K562 (cell line): ENCODE results near the gene SH3TC2. TPM values are rescaled to one million over a fixed set of nuclear protein-coding genes. Genes with fewer than 3 reads are reported as not detected.

Experiments
- L3MBTL2 ChIP-seq: fragments of 450-650 bp; IDR thresholded peaks from 2 replicates; pipeline ENCODE4 v1.6.1; 2016; ENCODE audit warnings: mild to moderate bottlenecking, moderate library complexity
- polyA plus RNA-seq, 8 experiments: library from polyadenylated mRNA; depleted of rRNA in 4 of 8; stranded (reverse) in 5 of 8; unstranded in 3 of 8; fragments of >200 nt; fragmentation: Nextera tagmentation in 2 of 8; fragmentation: Illumina TruSeq in 1 of 8; extraction: Ambion mirVana in 2 of 8; extraction: Trizol in 1 of 8; gene quantifications; 2 replicates each; pipeline versions ENCODE4 v1.2.1 to v1.2.3, GENCODE V29; 2011 to 2014; ENCODE audit warnings: inconsistent platforms in 1 of 8, missing spikeins in 1 of 8
- total RNA-seq, 7 experiments: library from RNA; depleted of rRNA in 6 of 7; stranded (reverse); fragments of >200 nt in 6 of 7; fragmentation: Illumina TruSeq in 2 of 7; extraction: Trizol in 2 of 7; gene quantifications; 2 replicates each; pipeline versions ENCODE4 v1.2.1 to v1.2.3, GENCODE V29; 2011 to 2021; ENCODE audit warnings: low replicate concordance in 1 of 7
- TF ChIP-seq, protein P1 (sequence below): fragments of 450-650 bp; IDR thresholded peaks from 2 replicates; pipeline ENCODE4 v1.6.1; 2016; ENCODE audit warnings: mild to moderate bottlenecking, moderate library complexity

The SH3TC2 gene
- total and polyA plus RNA-seq, 9 of the 15 experiments (the other 6 are each of a cell fraction or from before 2014, with no cell fraction given): 0.03 to 0.80 (median 0.55) TPM; not detected in 1

DNA sequence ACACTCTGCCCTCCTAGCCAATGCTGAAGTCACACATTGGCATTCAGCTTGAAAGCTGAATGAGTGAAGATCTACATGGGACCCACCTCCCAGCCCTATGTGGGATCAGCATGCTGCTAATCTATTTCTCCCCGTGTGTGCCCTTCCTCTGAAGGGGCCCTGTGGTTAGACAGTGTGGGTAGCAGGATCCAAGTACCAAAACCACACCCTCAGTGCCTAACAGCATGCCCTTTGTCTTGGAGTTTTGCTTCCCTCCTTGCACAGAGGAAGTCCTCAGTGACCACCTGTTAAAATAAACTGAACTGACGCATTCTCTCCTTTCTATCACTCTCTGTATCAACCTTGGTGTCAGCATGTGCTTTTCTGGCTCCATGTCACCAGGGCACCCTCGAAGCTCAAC, 25.0 kb downstream of the SH3TC2 start (continued):
- TF ChIP-seq, protein P1, sequence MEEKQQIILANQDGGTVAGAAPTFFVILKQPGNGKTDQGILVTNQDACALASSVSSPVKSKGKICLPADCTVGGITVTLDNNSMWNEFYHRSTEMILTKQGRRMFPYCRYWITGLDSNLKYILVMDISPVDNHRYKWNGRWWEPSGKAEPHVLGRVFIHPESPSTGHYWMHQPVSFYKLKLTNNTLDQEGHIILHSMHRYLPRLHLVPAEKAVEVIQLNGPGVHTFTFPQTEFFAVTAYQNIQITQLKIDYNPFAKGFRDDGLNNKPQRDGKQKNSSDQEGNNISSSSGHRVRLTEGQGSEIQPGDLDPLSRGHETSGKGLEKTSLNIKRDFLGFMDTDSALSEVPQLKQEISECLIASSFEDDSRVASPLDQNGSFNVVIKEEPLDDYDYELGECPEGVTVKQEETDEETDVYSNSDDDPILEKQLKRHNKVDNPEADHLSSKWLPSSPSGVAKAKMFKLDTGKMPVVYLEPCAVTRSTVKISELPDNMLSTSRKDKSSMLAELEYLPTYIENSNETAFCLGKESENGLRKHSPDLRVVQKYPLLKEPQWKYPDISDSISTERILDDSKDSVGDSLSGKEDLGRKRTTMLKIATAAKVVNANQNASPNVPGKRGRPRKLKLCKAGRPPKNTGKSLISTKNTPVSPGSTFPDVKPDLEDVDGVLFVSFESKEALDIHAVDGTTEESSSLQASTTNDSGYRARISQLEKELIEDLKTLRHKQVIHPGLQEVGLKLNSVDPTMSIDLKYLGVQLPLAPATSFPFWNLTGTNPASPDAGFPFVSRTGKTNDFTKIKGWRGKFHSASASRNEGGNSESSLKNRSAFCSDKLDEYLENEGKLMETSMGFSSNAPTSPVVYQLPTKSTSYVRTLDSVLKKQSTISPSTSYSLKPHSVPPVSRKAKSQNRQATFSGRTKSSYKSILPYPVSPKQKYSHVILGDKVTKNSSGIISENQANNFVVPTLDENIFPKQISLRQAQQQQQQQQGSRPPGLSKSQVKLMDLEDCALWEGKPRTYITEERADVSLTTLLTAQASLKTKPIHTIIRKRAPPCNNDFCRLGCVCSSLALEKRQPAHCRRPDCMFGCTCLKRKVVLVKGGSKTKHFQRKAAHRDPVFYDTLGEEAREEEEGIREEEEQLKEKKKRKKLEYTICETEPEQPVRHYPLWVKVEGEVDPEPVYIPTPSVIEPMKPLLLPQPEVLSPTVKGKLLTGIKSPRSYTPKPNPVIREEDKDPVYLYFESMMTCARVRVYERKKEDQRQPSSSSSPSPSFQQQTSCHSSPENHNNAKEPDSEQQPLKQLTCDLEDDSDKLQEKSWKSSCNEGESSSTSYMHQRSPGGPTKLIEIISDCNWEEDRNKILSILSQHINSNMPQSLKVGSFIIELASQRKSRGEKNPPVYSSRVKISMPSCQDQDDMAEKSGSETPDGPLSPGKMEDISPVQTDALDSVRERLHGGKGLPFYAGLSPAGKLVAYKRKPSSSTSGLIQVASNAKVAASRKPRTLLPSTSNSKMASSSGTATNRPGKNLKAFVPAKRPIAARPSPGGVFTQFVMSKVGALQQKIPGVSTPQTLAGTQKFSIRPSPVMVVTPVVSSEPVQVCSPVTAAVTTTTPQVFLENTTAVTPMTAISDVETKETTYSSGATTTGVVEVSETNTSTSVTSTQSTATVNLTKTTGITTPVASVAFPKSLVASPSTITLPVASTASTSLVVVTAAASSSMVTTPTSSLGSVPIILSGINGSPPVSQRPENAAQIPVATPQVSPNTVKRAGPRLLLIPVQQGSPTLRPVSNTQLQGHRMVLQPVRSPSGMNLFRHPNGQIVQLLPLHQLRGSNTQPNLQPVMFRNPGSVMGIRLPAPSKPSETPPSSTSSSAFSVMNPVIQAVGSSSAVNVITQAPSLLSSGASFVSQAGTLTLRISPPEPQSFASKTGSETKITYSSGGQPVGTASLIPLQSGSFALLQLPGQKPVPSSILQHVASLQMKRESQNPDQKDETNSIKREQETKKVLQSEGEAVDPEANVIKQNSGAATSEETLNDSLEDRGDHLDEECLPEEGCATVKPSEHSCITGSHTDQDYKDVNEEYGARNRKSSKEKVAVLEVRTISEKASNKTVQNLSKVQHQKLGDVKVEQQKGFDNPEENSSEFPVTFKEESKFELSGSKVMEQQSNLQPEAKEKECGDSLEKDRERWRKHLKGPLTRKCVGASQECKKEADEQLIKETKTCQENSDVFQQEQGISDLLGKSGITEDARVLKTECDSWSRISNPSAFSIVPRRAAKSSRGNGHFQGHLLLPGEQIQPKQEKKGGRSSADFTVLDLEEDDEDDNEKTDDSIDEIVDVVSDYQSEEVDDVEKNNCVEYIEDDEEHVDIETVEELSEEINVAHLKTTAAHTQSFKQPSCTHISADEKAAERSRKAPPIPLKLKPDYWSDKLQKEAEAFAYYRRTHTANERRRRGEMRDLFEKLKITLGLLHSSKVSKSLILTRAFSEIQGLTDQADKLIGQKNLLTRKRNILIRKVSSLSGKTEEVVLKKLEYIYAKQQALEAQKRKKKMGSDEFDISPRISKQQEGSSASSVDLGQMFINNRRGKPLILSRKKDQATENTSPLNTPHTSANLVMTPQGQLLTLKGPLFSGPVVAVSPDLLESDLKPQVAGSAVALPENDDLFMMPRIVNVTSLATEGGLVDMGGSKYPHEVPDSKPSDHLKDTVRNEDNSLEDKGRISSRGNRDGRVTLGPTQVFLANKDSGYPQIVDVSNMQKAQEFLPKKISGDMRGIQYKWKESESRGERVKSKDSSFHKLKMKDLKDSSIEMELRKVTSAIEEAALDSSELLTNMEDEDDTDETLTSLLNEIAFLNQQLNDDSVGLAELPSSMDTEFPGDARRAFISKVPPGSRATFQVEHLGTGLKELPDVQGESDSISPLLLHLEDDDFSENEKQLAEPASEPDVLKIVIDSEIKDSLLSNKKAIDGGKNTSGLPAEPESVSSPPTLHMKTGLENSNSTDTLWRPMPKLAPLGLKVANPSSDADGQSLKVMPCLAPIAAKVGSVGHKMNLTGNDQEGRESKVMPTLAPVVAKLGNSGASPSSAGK: 0 out of 2 replicates have a peak, but pooled peaks have one; percentile 39
- TF ChIP-seq L3MBTL2: peak; percentile 46; the same call in 1 of the 2 replicates
